ENCODE measurements around the gene EFEMP1. TPM values are rescaled to one million over a fixed set of nuclear protein-coding genes. Genes with fewer than 3 reads are reported as not detected.

The EFEMP1 gene
- total RNA-seq, 2 experiments from 2014 or later = not detected

- Mint-ChIP-seq H3K27ac (no peak overlapping the region), H3K36me3 (ENCODE audit: low read depth) (no peaks in the 10 kb centered on the region), H3K4me3 (no peak overlapping the region), H3K4me1 (no peaks in the 10 kb centered on the region), H3K9me3 (ENCODE audit: low read depth) (no peaks in the 10 kb centered on the region), H3K27me3 (peaks cover 9% of the 10 kb centered on the region)
- ATAC-seq = no peak
- ChIA-PET POLR2A (no interaction called here), CTCF (no interaction called here)
- no peak for DNase-seq
- intact Hi-C loops (cut with DNase I, micrococcal nuclease) = no loop called here
Observed at GRCh38 chr2:55931281-55931680, 7.7 kb upstream of the EFEMP1 start.

GRCh38 chr2:55929476-55929875 lies 5.9 kb upstream of the EFEMP1 start:
- Mint-ChIP-seq H3K4me3 (no peak overlapping the region), H3K4me1 (no peaks in the 10 kb centered on the region), H3K9me3 (ENCODE audit: low read depth) (no peaks in the 10 kb centered on the region), H3K27ac (no peak overlapping the region), H3K27me3 (peaks cover 15% of the 10 kb centered on the region), H3K36me3 (ENCODE audit: low read depth) (no peaks in the 10 kb centered on the region)
- intact Hi-C loops (cut with DNase I, micrococcal nuclease) = no loop called here
- DNase-seq (no peak), ATAC-seq (no peak)
- ChIA-PET CTCF (no interaction called here), POLR2A (no interaction called here)

GRCh38 chr2:55926974-55927373 lies 3.4 kb upstream of the EFEMP1 start:
- intact Hi-C loops (cut with DNase I, micrococcal nuclease) = no loop called here
- CTCF ChIA-PET = no interaction called here
- H3K27ac Mint-ChIP-seq = no peak overlapping the region

GRCh38 chr2:55926246-55926645 lies 2.7 kb upstream of the EFEMP1 start:
- Mint-ChIP-seq H3K9me3 (ENCODE audit: low read depth) (no peaks in the 10 kb centered on the region), H3K4me1 (peaks cover 6% of the 10 kb centered on the region), H3K36me3 (ENCODE audit: low read depth) (no peaks in the 10 kb centered on the region), H3K27ac (no peak overlapping the region), H3K4me3 (no peak overlapping the region), H3K27me3 (peaks cover 39% of the 10 kb centered on the region)
- DNase-seq (no peak), ATAC-seq (no peak)
- ChIA-PET CTCF (no interaction called here), POLR2A (no interaction called here)
- intact Hi-C loops (cut with DNase I, micrococcal nuclease) = no loop called here

More at GRCh38 chr2:55926974-55927373, 3.4 kb upstream of the EFEMP1 start:
- peaks cover 6% of the 10 kb centered on the region for H3K4me1 Mint-ChIP-seq
- ATAC-seq = no peak
- H3K27me3 Mint-ChIP-seq = peaks cover 37% of the 10 kb centered on the region
- no peak overlapping the region for H3K4me3 Mint-ChIP-seq
- H3K36me3 Mint-ChIP-seq (ENCODE audit: low read depth) = no peaks in the 10 kb centered on the region
- no peak for DNase-seq
- H3K9me3 Mint-ChIP-seq (ENCODE audit: low read depth) = no peaks in the 10 kb centered on the region
- POLR2A ChIA-PET = no interaction called here

- H3K4me1 Mint-ChIP-seq = peaks cover 6% of the 10 kb centered on the region
- ChIA-PET POLR2A (no interaction called here), CTCF (interaction anchor here (0.5 kb wide), 1 partner anchor 36 kb away, joined by 4 read pairs; no protein-coding TSS in a partner anchor)
- no peaks in the 10 kb centered on the region for H3K9me3 Mint-ChIP-seq (ENCODE audit: low read depth)
- no peak overlapping the region for H3K27ac Mint-ChIP-seq
- intact Hi-C loops (cut with DNase I, micrococcal nuclease) = no loop called here
- no peak overlapping the region for H3K4me3 Mint-ChIP-seq
- DNase-seq (no peak), ATAC-seq (no peak)
- no peaks in the 10 kb centered on the region for H3K36me3 Mint-ChIP-seq (ENCODE audit: low read depth)
- H3K27me3 Mint-ChIP-seq = peaks cover 44% of the 10 kb centered on the region
Observed at GRCh38 chr2:55923982-55924321, 370 bp upstream of the EFEMP1 start.

GRCh38 chr2:55922291-55922907 lies 1.2 kb downstream of the EFEMP1 start:
- ATAC-seq (no peak), DNase-seq (no peak)
- Mint-ChIP-seq H3K4me1 (peaks cover 6% of the 10 kb centered on the region), H3K4me3 (no peak overlapping the region), H3K27me3 (peaks cover 42% of the 10 kb centered on the region), H3K36me3 (ENCODE audit: low read depth) (no peaks in the 10 kb centered on the region), H3K9me3 (ENCODE audit: low read depth) (no peaks in the 10 kb centered on the region), H3K27ac (no peak overlapping the region)
- ChIA-PET CTCF (no interaction called here), POLR2A (no interaction called here)
- intact Hi-C loops (cut with DNase I, micrococcal nuclease) = no loop called here

- Mint-ChIP-seq H3K4me1 (peaks cover 6% of the 10 kb centered on the region), H3K27ac (no peak overlapping the region), H3K27me3 (peaks cover 30% of the 10 kb centered on the region), H3K36me3 (ENCODE audit: low read depth) (no peaks in the 10 kb centered on the region), H3K9me3 (ENCODE audit: low read depth) (no peaks in the 10 kb centered on the region), H3K4me3 (no peak overlapping the region)
- ATAC-seq (no peak), DNase-seq (no peak)
- ChIA-PET CTCF (interaction anchor here (0.7 kb wide), 1 partner anchor 190 kb away, joined by 3 read pairs; no protein-coding TSS in a partner anchor), POLR2A (no interaction called here)
- intact Hi-C loops (cut with DNase I, micrococcal nuclease) = no loop called here
Observed at GRCh38 chr2:55919574-55919973, 4.0 kb downstream of the EFEMP1 start.

- H3K4me3 Mint-ChIP-seq = no peak overlapping the region
- no peaks in the 10 kb centered on the region for H3K9me3 Mint-ChIP-seq (ENCODE audit: low read depth)
- H3K27me3 Mint-ChIP-seq = peaks cover 24% of the 10 kb centered on the region
- ChIA-PET CTCF (no interaction called here), POLR2A (no interaction called here)
- no peak overlapping the region for H3K27ac Mint-ChIP-seq
- ATAC-seq (no peak), DNase-seq (no peak)
- H3K4me1 Mint-ChIP-seq = peaks cover 6% of the 10 kb centered on the region
- H3K36me3 Mint-ChIP-seq (ENCODE audit: low read depth) = no peaks in the 10 kb centered on the region
- intact Hi-C loops (cut with DNase I, micrococcal nuclease) = no loop called here
Observed at GRCh38 chr2:55918856-55919255, 4.7 kb downstream of the EFEMP1 start.

- Mint-ChIP-seq H3K27ac (no peak overlapping the region), H3K9me3 (ENCODE audit: low read depth) (no peaks in the 10 kb centered on the region), H3K4me1 (no peaks in the 10 kb centered on the region), H3K36me3 (ENCODE audit: low read depth) (no peaks in the 10 kb centered on the region), H3K4me3 (no peak overlapping the region), H3K27me3 (peaks cover 17% of the 10 kb centered on the region)
- CTCF ChIA-PET = no interaction called here
- DNase-seq (no peak), ATAC-seq (no peak)
- intact Hi-C loops (cut with DNase I, micrococcal nuclease) = no loop called here
- POLR2A ChIA-PET = no interaction called here
Observed at GRCh38 chr2:55917713-55918390, 5.7 kb downstream of the EFEMP1 start.

- intact Hi-C loops (cut with DNase I, micrococcal nuclease) = no loop called here
Observed at GRCh38 chr2:55917117-55917516, 6.5 kb downstream of the EFEMP1 start.

GRCh38 chr2:55916473-55917049 lies 7.0 kb downstream of the EFEMP1 start:
- H3K4me3 Mint-ChIP-seq = no peak overlapping the region
- CTCF ChIA-PET = interaction anchor here (0.6 kb wide), 1 partner anchor 23 kb away, joined by 3 read pairs; no protein-coding TSS in a partner anchor
- H3K36me3 Mint-ChIP-seq (ENCODE audit: low read depth) = no peaks in the 10 kb centered on the region
- intact Hi-C loops (cut with DNase I, micrococcal nuclease) = no loop called here
- POLR2A ChIA-PET = no interaction called here
- no peaks in the 10 kb centered on the region for H3K9me3 Mint-ChIP-seq (ENCODE audit: low read depth)
- no peak for DNase-seq
- H3K27ac Mint-ChIP-seq = no peak overlapping the region
- peaks cover 6% of the 10 kb centered on the region for H3K27me3 Mint-ChIP-seq
- H3K4me1 Mint-ChIP-seq = no peaks in the 10 kb centered on the region
- ATAC-seq = no peak

More at GRCh38 chr2:55917117-55917516, 6.5 kb downstream of the EFEMP1 start:
- peaks cover 10% of the 10 kb centered on the region for H3K27me3 Mint-ChIP-seq
- H3K4me1 Mint-ChIP-seq = no peaks in the 10 kb centered on the region
- H3K9me3 Mint-ChIP-seq (ENCODE audit: low read depth) = no peaks in the 10 kb centered on the region
- POLR2A ChIA-PET = no interaction called here
- CTCF ChIA-PET = interaction anchor here (0.6 kb wide), 1 partner anchor 22 kb away, joined by 3 read pairs; no protein-coding TSS in a partner anchor
- H3K27ac Mint-ChIP-seq = no peak overlapping the region
- H3K4me3 Mint-ChIP-seq = no peak overlapping the region
- ATAC-seq (no peak), DNase-seq (no peak)
- no peaks in the 10 kb centered on the region for H3K36me3 Mint-ChIP-seq (ENCODE audit: low read depth)

GRCh38 chr2:55914786-55915185 lies 8.8 kb downstream of the EFEMP1 start:
- Mint-ChIP-seq H3K4me1 (no peaks in the 10 kb centered on the region), H3K27ac (no peak overlapping the region), H3K36me3 (ENCODE audit: low read depth) (no peaks in the 10 kb centered on the region), H3K4me3 (no peak overlapping the region), H3K27me3 (peaks cover 2% of the 10 kb centered on the region), H3K9me3 (ENCODE audit: low read depth) (no peaks in the 10 kb centered on the region)
- ATAC-seq = no peak
- no peak for DNase-seq
- intact Hi-C loops (cut with DNase I, micrococcal nuclease) = no loop called here
- POLR2A ChIA-PET = no interaction called here
- CTCF ChIA-PET = no interaction called here

Data from activated CD4-positive, alpha-beta T cell treated with anti-CD3 and anti-CD28 coated beads for 36 hours (primary cell).